Heart left ventricle (tissue), 16 donors: ENCODE measurements around the gene NDOR1. TPM values are rescaled to one million over a fixed set of nuclear protein-coding genes. Genes with fewer than 3 reads are reported as not detected.

Source experiments
- ATAC-seq, 4 donors: fragments of 200-7000 bp; cut with Tn5 transposase; one replicate each; pipeline ENCODE4 v1.9.1; 2020 to 2022; ENCODE audit warnings: moderate library complexity in 4 of 4, mild to moderate bottlenecking in 3 of 4, moderate number of reproducible peaks in 1 of 4
- DNase-seq, 5 donors: peaks; one replicate each; pipeline ENCODE4 v3.0.0-alpha.2; 2020
- H3K27ac ChIP-seq, 12 donors: fragments of 200-600 bp; sonication (generic) in 4 of 12; one replicate each; pipeline versions ENCODE4 v1.5.0 to v1.8.0; 2016 to 2022; ENCODE audit warnings: mild to moderate bottlenecking in 2 of 12
- H3K27me3 ChIP-seq, 9 donors: fragments of 200-600 bp; sonication (generic) in 2 of 9; one replicate each; pipeline versions ENCODE4 v1.5.1 to v1.8.0; 2016 to 2022; ENCODE audit warnings: mild to moderate bottlenecking in 3 of 9
- H3K36me3 ChIP-seq, 9 donors: fragments of 200-600 bp; sonication (generic) in 2 of 9; one replicate each; pipeline versions ENCODE4 v1.5.0 to v1.8.0; 2018 to 2022; ENCODE audit warnings: mild to moderate bottlenecking in 2 of 9
- H3K4me1 ChIP-seq, 12 donors: fragments of 200-600 bp; sonication (generic) in 4 of 12; one replicate each; pipeline versions ENCODE4 v1.5.0 to v1.8.0; 2016 to 2022; ENCODE audit warnings: mild to moderate bottlenecking in 3 of 12
- H3K4me3 ChIP-seq, 12 donors: fragments of 200-600 bp; sonication (generic) in 4 of 12; one replicate each; pipeline versions ENCODE4 v1.5.0 to v1.8.0; 2017 to 2022; ENCODE audit warnings: mild to moderate bottlenecking in 9 of 12, moderate library complexity in 4 of 12
- H3K9me3 ChIP-seq, 12 donors: fragments of 200-600 bp; sonication (generic) in 4 of 12; one replicate each; pipeline versions ENCODE4 v1.5.0 to v1.8.0; 2016 to 2022; ENCODE audit warnings: mild to moderate bottlenecking in 1 of 12
- CTCF ChIP-seq, 12 donors: fragments of 200-600 bp; sonication (generic) in 4 of 12; IDR thresholded peaks; one replicate each; pipeline versions ENCODE4 v1.5.0 to v1.8.0; 2018 to 2022; ENCODE audit warnings: antibody characterized with exemption in 12 of 12, mild to moderate bottlenecking in 5 of 12
- POLR2A ChIP-seq, 2 donors: fragments of 450-650 bp; IDR thresholded peaks; one replicate each; pipeline ENCODE4 v1.6.1; 2017; ENCODE audit warnings: antibody characterized with exemption in 2 of 2, mild to moderate bottlenecking in 2 of 2, moderate library complexity in 2 of 2
- WGBS, 4 donors: extraction: QIAGEN DNeasy Blood & Tissue Kit in 2 of 4; methylation state at CpG; one replicate each; pipeline versions ENCODE4 v1.1.5 to v1.1.7; 2013 to 2018; 5-methylcytosine and 5-hydroxymethylcytosine counted together
- intact Hi-C, 10 donors: fragments of 100-400 bp; cut with DNase I; formaldehyde crosslinking; loops; one replicate each; pipeline versions ENCODE4 v1.11.1 to v1.14.2; 2022
- polyA plus RNA-seq, 2 donors: library from polyadenylated mRNA; stranded (reverse); fragments of 200-250 nt; gene quantifications; one replicate each; pipeline ENCODE4 v1.2.3, GENCODE V29; 2013
- total RNA-seq, 9 donors: library from RNA; depleted of rRNA in 2 of 9; stranded (reverse); fragments of >200 nt in 2 of 9; fragmentation: NEBNext Ultra II Directional in 3 of 9; extraction: Animal tissue kit (Norgen Biotek cat#: 25700) in 3 of 9; gene quantifications; one replicate each; pipeline versions ENCODE4 v1.1.0 to v1.2.4, GENCODE V29; 2016 to 2023
- donor health status: ischemic (EF 13 %, LVEDD 7.1; RV severe dilation, severe dysfunction).
- donor health status: healthy with polysubstance abuse.
- donor health status: DM: no; HTN: yes; CAD: no.
- donor health status: DM: no; HTN: no; CAD: no.
- donor health status: ischemic (EF 25% LVEDD 6.9; RV normal size, moderate dysfunction).
- donor health status: ischemic (EF 25% LVEDD 5.7; RV mildly dilated, moderate dysfunction).
- donor health status: healthy.
- donor health status: DM: yes; HTN: yes; CAD: no.
- donor health status: ischemic (EF 35%, LVEDD 5.7; RV mildly dilated, moderate dysfunction).
- donor health status: nonischemic (EF 11% LVEDD 7.7; RV severe dilation, severe dysfunction).
- donor health status: DM: yes; HTN: yes; CAD: no.
- donor health status: PGD.
- donor health status: ischemic (EF 29% LVEDD 5.4; RV normal size, mild dysfunction).
- donor health status: nonischemic (EF 23%, LVEDD 6.1; RV moderate dilation, normal function).

Gene NDOR1
- total and polyA plus RNA-seq, 11 donors: 4.5 to 9.6 (median 6.2) TPM

- H3K27me3 ChIP-seq: peaks cover 71 to 100% (median 95%) of the 10 kb centered on the region in 9 donors
- H3K4me3 ChIP-seq: no peak overlapping the region
- ATAC-seq (no peak), DNase-seq (no peak)
- 81 to 91% (median 82%) methylated on average over 8 to 22 of the region's 22 CpGs for WGBS, 4 donors
- peaks cover 2 to 41% (median 22%) of the 10 kb centered on the region in 12 donors for H3K4me1 ChIP-seq
- no peak overlapping the region for H3K27ac ChIP-seq
- H3K36me3 ChIP-seq: no peaks in the 10 kb centered on the region
- intact Hi-C loops: no loop called here
- TF ChIP-seq POLR2A (IDR thresholded peaks at IDR 0.05) (no peak), CTCF (IDR thresholded peaks at IDR 0.05) (no peak)
- no peaks in the 10 kb centered on the region for H3K9me3 ChIP-seq
Observed at GRCh38 chr9:137163805-137164204, 41.7 kb upstream of the NDOR1 start.

- Histone ChIP-seq H3K27me3 (peaks cover 74 to 100% (median 94%) of the 10 kb centered on the region in 9 donors), H3K4me3 (no peak overlapping the region), H3K36me3 (no peaks in the 10 kb centered on the region), H3K9me3 (no peaks in the 10 kb centered on the region), H3K4me1 (peaks cover 6 to 49% (median 26%) of the 10 kb centered on the region in 12 donors), H3K27ac (no peak overlapping the region)
- no peak for ATAC-seq
- DNase-seq: no peak
- no peak for TF ChIP-seq POLR2A (IDR thresholded peaks at IDR 0.05)
- no peak for TF ChIP-seq CTCF (IDR thresholded peaks at IDR 0.05)
- WGBS, 4 donors: 65 to 79% (median 70%) methylated on average over 29 to 34 of the region's 34 CpGs
- intact Hi-C loops: loop anchor here in 1 of 10 donors (5.0 kb wide), 1 partner anchor 37 kb away; no protein-coding TSS in a partner anchor
Observed at GRCh38 chr9:137164370-137165249, 40.9 kb upstream of the NDOR1 start.

GRCh38 chr9:137165250-137165836, 40.2 kb upstream of the NDOR1 start:
- H3K4me1 ChIP-seq: peaks cover 6 to 56% (median 28%) of the 10 kb centered on the region in 12 donors
- H3K36me3 ChIP-seq: no peaks in the 10 kb centered on the region
- WGBS, 4 donors: 79 to 86% (median 80%) methylated on average over 30 to 32 of the region's 32 CpGs

More at GRCh38 chr9:137165250-137165836, 40.2 kb upstream of the NDOR1 start:
- TF ChIP-seq CTCF (IDR thresholded peaks at IDR 0.05) (no peak), POLR2A (IDR thresholded peaks at IDR 0.05) (no peak)
- intact Hi-C loops: loop anchor here in 1 of 10 donors (5.0 kb wide), 1 partner anchor 38 kb away; no protein-coding TSS in a partner anchor
- Histone ChIP-seq H3K4me3 (no peak overlapping the region), H3K9me3 (no peaks in the 10 kb centered on the region), H3K27me3 (peaks cover 81 to 100% (median 94%) of the 10 kb centered on the region in 9 donors), H3K27ac (no peak overlapping the region)
- ATAC-seq (no peak), DNase-seq (no peak)
